A673 (cell line): ENCODE measurements around the gene MAFF. TPM values are rescaled to one million over a fixed set of nuclear protein-coding genes. Genes with fewer than 3 reads are reported as not detected.

Source experiments
- BruUV-seq: library from RNA; stranded (reverse); fragments of 400-500 nt; replicated peaks from 2 replicates; lab custom pipeline; 2021; lab: Mats Ljungman, UMichigan
- CTCF ChIA-PET: fragments of 300-600 bp; sonication (Branson Sonifier 250); formaldehyde crosslinking; loops from one replicate; lab custom pipeline; 2022; ENCODE audit warnings: antibody characterized with exemption; lab: Charles Lee
- POLR2A ChIA-PET: fragments of 300-600 bp; sonication (Branson Sonifier 250); formaldehyde crosslinking; loops from one replicate; lab custom pipeline; 2022; ENCODE audit warnings: antibody characterized with exemption; ENCODE audit not compliant: low non-redundant PET; lab: Charles Lee
- DNase-seq: peaks from one replicate; pipeline ENCODE4 v3.0.0-alpha.2; 2015; ENCODE audit warnings: low spot score
- H3K27ac ChIP-seq: fragments of 200-600 bp; sonication (generic); 2 replicates; pipeline ENCODE4 v1.5.1; 2016; ENCODE audit warnings: mixed run types, low read depth, mild to moderate bottlenecking, mixed read lengths, antibody characterized with exemption, low read length; ENCODE audit not compliant: poor library complexity, severe bottlenecking
- H3K27me3 ChIP-seq: fragments of 200-600 bp; sonication (generic); replicated peaks from 2 replicates; pipeline ENCODE4 v1.6.1; 2017; ENCODE audit warnings: mixed run types, low read depth, mild to moderate bottlenecking, mixed read lengths, antibody characterized with exemption, low read length; ENCODE audit not compliant: insufficient read depth, poor library complexity
- H3K36me3 ChIP-seq: fragments of 200-600 bp; sonication (generic); 2 replicates; pipeline ENCODE4 v1.6.1; 2016; ENCODE audit warnings: mixed run types, mild to moderate bottlenecking, mixed read lengths, antibody characterized with exemption, low read length; ENCODE audit not compliant: insufficient read depth, poor library complexity, severe bottlenecking
- H3K4me1 ChIP-seq: fragments of 200-600 bp; sonication (generic); 2 replicates; pipeline ENCODE4 v1.6.1; 2017; ENCODE audit warnings: mixed run types, mild to moderate bottlenecking, mixed read lengths, antibody characterized with exemption, low read length; ENCODE audit not compliant: insufficient read depth, poor library complexity, severe bottlenecking
- H3K4me3 ChIP-seq: fragments of 200-600 bp; sonication (generic); 2 replicates; pipeline ENCODE4 v1.5.1; 2016; ENCODE audit warnings: low read depth, mixed run types, mild to moderate bottlenecking, mixed read lengths, low read length; ENCODE audit not compliant: poor library complexity, severe bottlenecking
- H3K9me3 ChIP-seq: fragments of 200-600 bp; sonication (generic); 2 replicates; pipeline ENCODE4 v1.6.1; 2016; ENCODE audit warnings: mixed run types, low read depth, mild to moderate bottlenecking, mixed read lengths, antibody characterized with exemption, low read length; ENCODE audit not compliant: poor library complexity, severe bottlenecking
- EZH2 ChIP-seq: fragments of 200-600 bp; sonication (generic); IDR thresholded peaks from 2 replicates; pipeline ENCODE4 v1.6.1; 2017; ENCODE audit warnings: borderline replicate concordance, low read depth, mild to moderate bottlenecking, mixed read lengths, antibody characterized with exemption, low read length; ENCODE audit not compliant: poor library complexity, severe bottlenecking
- intact Hi-C: fragments of 100-400 bp; cut with micrococcal nuclease; formaldehyde crosslinking; loops from one replicate; pipeline ENCODE4 v1.10.0; 2022; ENCODE audit not compliant: unreplicated experiment
- total RNA-seq: library from RNA; stranded (reverse); gene quantifications from 2 replicates; pipeline ENCODE4 v1.2.3, GENCODE V29; 2021
- TF ChIP-seq, protein P1 (sequence below): fragments of 300-800, 200-600 bp; sonication (generic); conservative IDR thresholded peaks from 2 replicates; pipeline ENCODE4 v1.5.1; 2017; ENCODE audit warnings: low read depth, mild to moderate bottlenecking, antibody characterized with exemption, low read length, moderate library complexity, mixed read lengths

The MAFF gene
- total RNA-seq, 1 experiment from 2014 or later, result 6.3 TPM

- POLR2A ChIA-PET, result no interaction called here
- intact Hi-C loops, result no loop called here
These were observed 27.3 kb downstream of the MAFF start for GRCh38 chr22:38228873-38229740.

DNA sequence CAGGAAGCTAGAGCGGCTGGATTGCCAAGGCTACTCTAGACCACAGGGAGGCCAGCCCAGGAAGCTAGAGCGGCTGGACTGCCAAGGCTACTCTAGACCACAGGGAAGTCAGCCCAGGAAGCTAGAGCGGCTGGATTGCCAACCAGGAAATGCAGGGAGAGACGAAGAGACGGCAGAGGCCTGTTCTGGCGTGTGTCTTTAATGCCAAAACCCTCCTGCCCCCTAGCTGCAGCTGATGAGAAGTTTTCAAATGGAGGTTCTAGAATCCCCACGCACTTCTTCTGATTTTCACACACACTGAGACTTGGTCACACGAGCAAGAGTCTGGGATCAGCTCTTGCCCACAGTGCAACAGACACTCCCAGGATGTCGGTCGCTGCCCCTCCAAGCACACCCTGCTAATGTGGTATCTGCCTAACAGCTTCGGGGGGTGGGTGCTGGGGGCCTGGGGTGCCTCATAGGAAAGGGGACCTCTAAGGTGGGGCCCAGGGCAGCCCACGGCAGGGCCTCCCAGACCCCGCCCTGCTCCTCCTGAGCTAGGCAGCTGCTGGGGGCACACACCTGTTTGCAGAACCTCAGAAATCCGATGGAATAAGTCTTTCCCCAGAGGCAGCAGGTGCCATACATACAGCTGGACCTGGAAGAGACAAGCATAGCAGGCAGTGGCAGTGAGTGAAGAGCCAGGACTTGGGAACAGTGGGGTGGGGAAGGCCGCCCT is 28.5 kb downstream of the MAFF start:
- no peaks in the 10 kb centered on the region for H3K27me3 ChIP-seq
- POLR2A ChIA-PET, result interaction anchor here (0.6 kb wide), 1 partner anchor 54 kb away, joined by 5 read pairs; no protein-coding TSS in a partner anchor
- H3K27ac ChIP-seq, result no peak overlapping the region
- BruUV-seq, result no TSS peak
- CTCF ChIA-PET, result interaction anchor here (1.6 kb wide), 1 partner anchor 178 kb away, joined by 5 read pairs; no protein-coding TSS in a partner anchor
- TF ChIP-seq, protein P1, sequence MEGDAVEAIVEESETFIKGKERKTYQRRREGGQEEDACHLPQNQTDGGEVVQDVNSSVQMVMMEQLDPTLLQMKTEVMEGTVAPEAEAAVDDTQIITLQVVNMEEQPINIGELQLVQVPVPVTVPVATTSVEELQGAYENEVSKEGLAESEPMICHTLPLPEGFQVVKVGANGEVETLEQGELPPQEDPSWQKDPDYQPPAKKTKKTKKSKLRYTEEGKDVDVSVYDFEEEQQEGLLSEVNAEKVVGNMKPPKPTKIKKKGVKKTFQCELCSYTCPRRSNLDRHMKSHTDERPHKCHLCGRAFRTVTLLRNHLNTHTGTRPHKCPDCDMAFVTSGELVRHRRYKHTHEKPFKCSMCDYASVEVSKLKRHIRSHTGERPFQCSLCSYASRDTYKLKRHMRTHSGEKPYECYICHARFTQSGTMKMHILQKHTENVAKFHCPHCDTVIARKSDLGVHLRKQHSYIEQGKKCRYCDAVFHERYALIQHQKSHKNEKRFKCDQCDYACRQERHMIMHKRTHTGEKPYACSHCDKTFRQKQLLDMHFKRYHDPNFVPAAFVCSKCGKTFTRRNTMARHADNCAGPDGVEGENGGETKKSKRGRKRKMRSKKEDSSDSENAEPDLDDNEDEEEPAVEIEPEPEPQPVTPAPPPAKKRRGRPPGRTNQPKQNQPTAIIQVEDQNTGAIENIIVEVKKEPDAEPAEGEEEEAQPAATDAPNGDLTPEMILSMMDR, result peak; percentile 55
- TF ChIP-seq EZH2, result no peak
- peak; percentile 62 for DNase-seq
- no peaks in the 10 kb centered on the region for H3K9me3 ChIP-seq
- H3K36me3 ChIP-seq, result peaks cover 10% of the 10 kb centered on the region
- H3K4me1 ChIP-seq, result no peaks in the 10 kb centered on the region
- intact Hi-C loops, result no loop called here
- H3K4me3 ChIP-seq, result no peak overlapping the region

More at GRCh38 chr22:38228873-38229740, 27.3 kb downstream of the MAFF start:
- CTCF ChIA-PET, result interaction anchor here (1.6 kb wide), 1 partner anchor 177 kb away, joined by 5 read pairs; no protein-coding TSS in a partner anchor
- no peaks in the 10 kb centered on the region for H3K27me3 ChIP-seq
- peaks cover 10% of the 10 kb centered on the region for H3K36me3 ChIP-seq
- no TSS peak for BruUV-seq
- H3K27ac ChIP-seq, result peak overlapping the region; percentile 8
- no peak for DNase-seq
- no peaks in the 10 kb centered on the region for H3K9me3 ChIP-seq
- TF ChIP-seq, protein P1, result no peak
- no peak for TF ChIP-seq EZH2
- H3K4me3 ChIP-seq, result no peak overlapping the region
- H3K4me1 ChIP-seq, result no peaks in the 10 kb centered on the region

- no peak for TF ChIP-seq EZH2
- TF ChIP-seq, protein P1, result no peak
- Histone ChIP-seq H3K4me3 (no peak overlapping the region), H3K36me3 (peaks cover 10% of the 10 kb centered on the region), H3K27me3 (no peaks in the 10 kb centered on the region), H3K4me1 (no peaks in the 10 kb centered on the region), H3K27ac (no peak overlapping the region), H3K9me3 (no peaks in the 10 kb centered on the region)
- POLR2A ChIA-PET, result no interaction called here
- BruUV-seq, result no TSS peak
- DNase-seq, result no peak
- CTCF ChIA-PET, result interaction anchor here (1.6 kb wide), 1 partner anchor 179 kb away, joined by 5 read pairs; no protein-coding TSS in a partner anchor
- intact Hi-C loops, result no loop called here
These were observed 29.1 kb downstream of the MAFF start for GRCh38 chr22:38230916-38231315.
